Measurements from ENCODE around the gene APH1A.
"Not testable (repeated sequence)": the region's sequence is repeated elsewhere in the genome, so short reads cannot be mapped to it uniquely, and the experiment has no call there.

DNA sequence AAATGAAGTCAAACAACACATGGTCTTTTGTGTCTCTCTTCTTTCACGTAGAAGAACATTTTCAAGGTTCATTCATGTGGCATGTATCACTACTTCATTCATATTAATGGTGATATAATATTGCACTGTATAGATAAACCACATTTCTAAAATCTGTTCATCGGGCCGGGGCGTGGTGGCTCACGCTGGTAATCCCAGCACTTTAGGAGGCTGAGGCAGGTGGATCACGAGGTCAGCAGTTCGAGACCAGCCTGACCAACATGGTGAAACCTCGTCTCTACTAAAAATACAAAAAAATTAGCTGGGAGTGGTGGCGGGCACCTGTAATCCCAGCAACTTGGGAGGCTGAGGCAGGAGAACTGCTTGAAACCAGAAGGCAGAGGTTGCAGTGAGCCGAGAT is 40.6 kb downstream of the APH1A start:
- TF ChIP-seq, protein P1, sequence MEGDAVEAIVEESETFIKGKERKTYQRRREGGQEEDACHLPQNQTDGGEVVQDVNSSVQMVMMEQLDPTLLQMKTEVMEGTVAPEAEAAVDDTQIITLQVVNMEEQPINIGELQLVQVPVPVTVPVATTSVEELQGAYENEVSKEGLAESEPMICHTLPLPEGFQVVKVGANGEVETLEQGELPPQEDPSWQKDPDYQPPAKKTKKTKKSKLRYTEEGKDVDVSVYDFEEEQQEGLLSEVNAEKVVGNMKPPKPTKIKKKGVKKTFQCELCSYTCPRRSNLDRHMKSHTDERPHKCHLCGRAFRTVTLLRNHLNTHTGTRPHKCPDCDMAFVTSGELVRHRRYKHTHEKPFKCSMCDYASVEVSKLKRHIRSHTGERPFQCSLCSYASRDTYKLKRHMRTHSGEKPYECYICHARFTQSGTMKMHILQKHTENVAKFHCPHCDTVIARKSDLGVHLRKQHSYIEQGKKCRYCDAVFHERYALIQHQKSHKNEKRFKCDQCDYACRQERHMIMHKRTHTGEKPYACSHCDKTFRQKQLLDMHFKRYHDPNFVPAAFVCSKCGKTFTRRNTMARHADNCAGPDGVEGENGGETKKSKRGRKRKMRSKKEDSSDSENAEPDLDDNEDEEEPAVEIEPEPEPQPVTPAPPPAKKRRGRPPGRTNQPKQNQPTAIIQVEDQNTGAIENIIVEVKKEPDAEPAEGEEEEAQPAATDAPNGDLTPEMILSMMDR (IDR thresholded peaks at IDR 0.05; ENCODE audit: poor library complexity) = not testable (repeated sequence)
- not testable (repeated sequence) for TF ChIP-seq EZH2phosphoT487 (IDR thresholded peaks at IDR 0.05; ENCODE audit: low read depth, severe bottlenecking, unreplicated experiment)
